GM18498 (cell line): ENCODE measurements around the gene GOLGA6L10.
"Not testable (repeated sequence)": the region's sequence is repeated elsewhere in the genome, so short reads cannot be mapped to it uniquely, and the experiment has no call there.

Experiments used
- ATAC-seq: cut with Tn5 transposase; IDR thresholded peaks from one replicate; pipeline ENCODE4 v1.9.1; 2021; ENCODE audit warnings: mild to moderate bottlenecking, moderate library complexity; ENCODE audit not compliant: unreplicated experiment

Gene GOLGA6L10

GRCh38 chr15:82344421-82344820 lies 4.9 kb downstream of the GOLGA6L10 start:
- not testable (repeated sequence) for ATAC-seq

DNA sequence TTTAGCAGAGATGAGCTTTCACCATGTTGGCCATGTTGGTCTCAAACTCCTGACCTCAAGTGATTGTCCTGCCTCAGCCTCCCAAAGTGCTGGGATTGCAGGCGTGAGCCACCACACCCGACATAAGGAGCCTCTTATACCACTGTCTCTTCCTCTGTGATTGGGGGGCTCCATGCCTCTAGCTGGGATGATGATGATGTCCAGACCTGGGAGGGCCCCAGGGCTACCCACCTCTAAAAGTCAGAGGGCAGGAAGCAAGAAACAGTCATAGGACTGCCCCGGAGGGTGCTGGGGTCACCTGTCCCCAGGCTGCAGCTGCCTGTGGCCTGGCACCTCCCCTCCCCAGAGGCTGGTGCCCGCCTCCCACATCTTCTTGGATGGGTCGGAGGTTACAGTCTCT lies 5.4 kb downstream of the GOLGA6L10 start:
- ATAC-seq: not testable (repeated sequence)

DNA sequence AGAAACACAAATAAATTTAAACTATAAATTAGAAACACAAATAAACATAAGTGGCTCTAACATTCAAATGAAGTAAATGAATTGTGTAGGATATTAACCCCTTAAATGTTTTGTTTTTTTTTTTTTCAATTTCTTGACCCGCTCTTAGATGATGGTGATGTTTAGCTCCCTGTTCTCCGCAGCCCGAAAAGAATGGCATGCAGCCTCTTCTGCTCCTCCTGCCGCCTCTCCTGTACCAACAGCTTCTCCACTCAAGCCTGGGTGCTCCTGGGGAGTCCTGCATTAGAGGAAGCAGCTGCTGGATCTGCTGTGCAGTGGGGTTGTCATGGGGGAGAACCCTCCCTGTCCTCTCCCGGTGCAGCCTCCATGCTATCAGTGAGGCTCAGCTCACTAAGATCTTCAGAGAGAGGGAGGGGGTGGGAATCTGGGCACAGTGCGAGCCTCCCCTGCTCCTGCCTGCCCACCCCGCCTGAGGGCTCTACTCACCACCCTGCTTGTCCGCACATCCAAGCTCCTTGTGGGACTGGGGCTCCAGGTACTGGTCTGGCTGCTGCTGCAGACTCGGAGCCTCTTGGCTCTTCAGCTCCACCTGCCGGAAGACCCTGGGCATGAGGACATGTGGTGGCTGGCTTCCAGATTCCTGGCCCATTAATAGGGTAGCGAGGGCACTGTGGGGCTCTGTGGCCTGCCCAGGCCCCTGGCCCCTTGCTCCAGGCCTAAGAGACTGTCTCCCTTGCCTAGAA lies 6.5 kb downstream of the GOLGA6L10 start:
- not testable (repeated sequence) for ATAC-seq

DNA sequence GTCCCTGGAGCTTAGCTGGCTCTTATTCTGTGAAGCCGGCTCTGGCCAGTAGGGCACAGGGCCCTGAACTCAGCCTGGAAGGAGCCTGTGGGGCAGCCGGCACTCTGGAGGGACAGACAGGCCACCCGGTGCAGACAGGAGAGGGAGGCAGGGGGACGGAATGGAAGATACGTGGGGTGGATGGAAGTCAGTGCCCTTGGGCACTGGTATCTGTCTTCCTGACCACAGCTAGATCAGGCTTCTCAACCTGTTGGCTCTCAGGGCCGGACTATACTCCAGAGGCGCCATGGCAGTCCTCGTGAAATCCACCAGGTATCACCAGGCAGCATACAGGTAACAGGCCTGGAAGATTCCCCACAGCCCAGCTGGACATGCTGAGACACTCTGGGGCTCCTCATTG lies 10.7 kb downstream of the GOLGA6L10 start:
- ATAC-seq: not testable (repeated sequence)

GRCh38 chr15:82338053-82338452 lies 11.2 kb downstream of the GOLGA6L10 start:
- not testable (repeated sequence) for ATAC-seq

DNA sequence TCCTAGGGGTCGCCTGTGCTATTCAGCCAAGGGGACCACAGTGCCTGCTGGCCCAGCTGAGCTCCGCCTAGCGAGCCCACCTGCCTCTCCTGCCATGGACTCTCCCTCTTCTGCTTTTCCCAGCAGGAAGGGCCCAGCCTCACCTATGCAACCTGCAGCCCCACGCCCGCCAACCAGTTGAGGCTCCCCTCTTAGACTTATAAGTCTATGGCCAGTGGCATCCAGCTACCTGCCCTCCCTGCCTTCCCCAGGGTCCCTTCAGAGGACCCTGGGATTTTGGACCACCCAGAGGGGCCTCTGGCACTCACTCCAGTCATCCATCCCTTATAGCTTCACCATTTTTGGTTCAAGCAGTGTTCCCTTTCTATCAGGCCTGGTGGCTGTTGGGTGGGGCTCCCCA lies 12.2 kb downstream of the GOLGA6L10 start:
- not testable (repeated sequence) for ATAC-seq

GRCh38 chr15:82336180-82336647 lies 13.1 kb downstream of the GOLGA6L10 start:
- not testable (repeated sequence) for ATAC-seq

DNA sequence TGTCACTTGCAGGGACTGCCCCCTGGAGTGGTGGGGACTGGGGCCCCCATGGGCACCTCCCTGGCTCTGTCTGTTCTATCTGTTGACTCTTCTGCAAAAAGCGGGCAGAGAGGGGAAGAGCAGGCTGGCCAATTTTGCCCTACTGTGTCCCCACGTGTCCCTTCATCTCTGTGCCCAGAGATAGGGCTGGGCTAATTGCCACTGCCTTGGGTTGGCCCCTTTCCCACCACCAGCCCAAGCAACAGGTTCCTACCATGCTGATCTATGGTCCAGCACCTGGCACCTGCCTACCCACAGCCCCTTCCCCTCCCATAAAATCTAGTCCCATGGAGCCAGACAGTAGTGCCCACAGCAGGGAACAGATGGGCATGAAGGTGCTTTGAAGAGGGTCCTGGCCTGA lies 14.3 kb downstream of the GOLGA6L10 start:
- ATAC-seq: not testable (repeated sequence)

DNA sequence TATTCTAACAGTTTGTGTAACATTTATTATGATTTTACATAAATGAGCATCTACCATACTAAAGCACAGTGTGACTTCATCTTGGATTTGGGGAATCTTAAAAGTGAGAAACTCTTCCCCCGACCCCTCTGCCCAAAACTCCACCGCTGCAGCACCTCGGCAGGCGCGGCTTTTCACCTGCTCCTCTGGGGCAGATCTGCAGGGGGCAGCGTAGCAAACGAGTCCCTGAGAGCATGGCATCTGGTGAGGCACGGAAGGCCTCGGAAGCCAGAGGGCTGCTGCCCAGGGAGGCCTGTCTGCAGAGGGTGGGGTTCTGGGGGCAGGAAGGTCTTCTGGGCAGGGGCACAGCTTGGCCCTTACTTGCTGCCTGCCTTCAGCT lies 14.7 kb downstream of the GOLGA6L10 start:
- not testable (repeated sequence) for ATAC-seq

DNA sequence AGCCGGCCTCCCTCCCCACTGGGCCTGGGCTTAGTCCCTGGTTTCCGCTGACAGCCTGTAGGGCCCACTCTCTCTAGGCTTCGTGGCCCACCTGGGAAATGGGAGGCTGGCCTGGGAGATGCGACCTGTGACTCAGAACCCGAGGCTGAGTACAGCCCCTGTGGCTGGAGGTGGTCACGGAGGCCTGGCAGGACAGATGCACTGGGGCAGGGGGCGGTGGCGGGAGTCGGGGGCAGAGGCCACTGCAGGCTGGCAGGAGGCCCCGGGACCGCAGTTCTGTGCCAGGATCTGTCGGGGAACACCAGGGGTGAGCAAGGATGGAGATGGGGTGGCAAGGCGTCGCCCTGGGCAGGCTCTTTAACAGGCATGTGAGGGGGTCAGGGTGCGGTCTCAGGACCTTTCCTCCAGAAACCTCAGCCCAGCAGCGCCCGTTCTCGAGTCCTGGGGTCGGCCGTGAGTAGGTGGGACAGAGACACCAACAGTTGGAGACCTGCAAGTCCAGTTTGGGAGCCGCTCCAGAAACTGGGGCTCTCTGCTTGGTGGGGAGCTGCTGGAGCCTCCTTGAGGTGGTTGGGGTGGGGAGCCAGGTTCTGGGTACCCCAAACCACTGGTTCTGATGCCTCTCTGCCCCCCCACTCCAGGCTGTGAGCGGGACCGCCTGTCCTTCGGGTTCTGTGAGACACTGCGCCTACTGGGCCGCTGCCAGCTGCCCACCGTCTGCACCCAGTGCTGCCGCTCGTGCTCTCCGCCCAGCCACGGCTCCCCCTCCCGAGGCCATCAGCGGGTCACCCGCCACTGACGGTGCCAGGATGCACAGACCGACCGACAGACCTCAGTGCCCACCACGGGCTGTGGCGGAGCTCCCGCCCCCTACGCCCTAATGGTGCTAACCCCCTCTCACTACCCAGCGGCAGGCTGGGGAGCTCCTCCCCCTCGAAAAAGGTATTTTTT lies 15.4 kb downstream of the GOLGA6L10 start:
- not testable (repeated sequence) for ATAC-seq

DNA sequence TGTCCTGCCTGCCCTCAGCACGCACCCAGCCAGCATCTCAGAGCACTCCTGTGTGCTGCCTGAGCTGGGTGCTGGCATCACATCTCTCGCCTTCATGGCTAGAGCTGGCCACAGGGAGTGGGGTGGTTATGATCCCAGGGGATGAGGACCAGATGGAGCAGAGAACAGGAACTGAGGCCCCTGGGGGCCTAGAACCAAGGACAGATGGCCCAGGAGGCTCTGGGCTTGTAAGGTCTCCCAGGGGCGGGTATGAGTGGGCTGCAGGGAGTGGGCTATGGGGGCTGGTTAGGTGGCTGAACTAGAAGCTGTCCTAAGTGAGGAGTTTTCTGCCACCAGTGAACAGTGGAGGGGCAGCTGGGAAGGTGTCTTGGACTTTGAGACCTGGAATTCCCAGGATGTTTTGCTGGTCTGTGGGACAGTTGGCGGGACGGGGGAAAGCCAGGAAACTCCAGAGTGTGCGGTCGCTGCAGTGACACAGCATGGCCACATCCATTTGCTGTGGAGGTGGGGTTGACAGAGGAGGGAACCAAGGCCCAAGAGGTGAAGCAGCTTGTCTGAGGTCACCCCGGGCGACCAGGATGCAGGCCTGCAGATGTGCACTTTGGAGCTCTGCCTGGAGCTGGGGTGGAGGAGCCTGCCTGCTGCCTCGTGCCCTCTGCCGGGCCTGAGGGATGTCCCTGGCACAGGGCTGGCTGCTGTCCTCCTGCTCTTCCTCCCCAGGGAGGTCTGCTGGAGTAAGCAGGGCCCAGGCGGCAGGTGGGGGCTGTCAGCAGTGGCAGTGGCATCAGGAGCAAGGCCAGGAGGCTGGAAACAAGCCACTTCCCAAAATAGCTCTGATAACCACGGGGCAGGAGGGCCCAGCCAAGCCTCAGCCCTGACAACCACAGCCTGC lies 16.3 kb downstream of the GOLGA6L10 start:
- not testable (repeated sequence) for ATAC-seq

GRCh38 chr15:82331576-82332304 lies 17.5 kb downstream of the GOLGA6L10 start:
- peak; percentile 63 for ATAC-seq

- not testable (repeated sequence) for ATAC-seq
These were observed 18.4 kb downstream of the GOLGA6L10 start for GRCh38 chr15:82330921-82331320.

DNA sequence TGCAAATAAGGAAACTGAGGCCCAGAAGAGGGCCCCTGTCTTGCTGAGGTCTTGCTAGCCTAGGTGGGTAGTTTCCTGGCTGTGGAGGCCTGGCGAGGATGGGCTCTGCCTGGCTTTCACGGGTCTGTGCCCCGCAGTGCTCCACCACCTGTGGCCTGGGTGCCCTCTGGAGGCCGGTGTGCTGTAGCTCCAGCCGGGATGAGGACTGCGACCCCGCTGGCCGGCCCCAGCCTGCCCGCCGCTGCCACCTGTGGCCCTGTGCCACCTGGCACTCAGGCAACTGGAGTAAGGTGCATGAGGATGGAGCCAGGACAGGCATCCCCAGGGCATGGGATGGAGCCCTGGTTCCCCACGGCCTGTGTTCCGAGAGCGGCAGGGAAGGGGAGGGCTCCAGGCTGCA lies 20.2 kb downstream of the GOLGA6L10 start:
- not testable (repeated sequence) for ATAC-seq

DNA sequence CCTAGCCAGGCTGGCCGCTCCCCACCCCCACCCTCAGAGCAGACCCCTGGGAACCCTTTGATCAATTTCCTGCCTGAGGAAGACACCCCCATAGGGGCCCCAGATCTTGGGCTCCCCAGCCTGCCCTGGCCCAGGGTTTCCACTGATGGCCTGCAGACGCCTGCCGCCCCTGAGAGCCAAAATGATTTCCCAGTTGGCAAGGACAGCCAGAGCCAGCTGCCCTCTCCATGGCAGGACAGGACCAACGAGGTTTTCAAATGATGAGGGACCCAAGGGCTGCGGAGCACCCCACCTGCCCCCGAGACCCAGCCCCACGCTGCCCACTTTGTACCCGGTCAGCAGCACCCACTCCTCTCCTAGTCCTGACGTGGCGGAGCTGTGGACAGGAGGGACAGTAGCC lies 21.9 kb downstream of the GOLGA6L10 start:
- ATAC-seq: not testable (repeated sequence)

- ATAC-seq: not testable (repeated sequence)
These were observed 22.4 kb downstream of the GOLGA6L10 start for GRCh38 chr15:82326896-82327295.

DNA sequence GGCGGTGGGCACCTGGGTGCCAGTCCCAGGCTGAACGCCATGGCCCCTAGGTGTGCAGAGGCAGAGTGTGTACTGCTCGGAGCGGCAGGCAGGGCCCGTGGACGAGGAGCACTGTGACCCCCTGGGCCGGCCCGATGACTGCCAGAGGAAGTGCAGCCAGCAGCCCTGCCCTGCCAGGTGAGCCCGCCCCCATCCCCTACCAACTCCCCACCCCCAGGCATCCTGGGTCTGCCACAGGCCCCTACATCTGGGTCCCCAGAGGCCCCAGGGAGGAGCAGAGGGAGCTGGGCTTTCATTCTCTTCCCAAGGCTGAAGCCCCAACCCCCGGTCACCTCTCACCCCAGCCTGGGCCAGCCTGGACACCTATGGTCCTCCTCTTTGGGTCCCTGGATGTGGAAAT lies 23.6 kb downstream of the GOLGA6L10 start:
- ATAC-seq: not testable (repeated sequence)

DNA sequence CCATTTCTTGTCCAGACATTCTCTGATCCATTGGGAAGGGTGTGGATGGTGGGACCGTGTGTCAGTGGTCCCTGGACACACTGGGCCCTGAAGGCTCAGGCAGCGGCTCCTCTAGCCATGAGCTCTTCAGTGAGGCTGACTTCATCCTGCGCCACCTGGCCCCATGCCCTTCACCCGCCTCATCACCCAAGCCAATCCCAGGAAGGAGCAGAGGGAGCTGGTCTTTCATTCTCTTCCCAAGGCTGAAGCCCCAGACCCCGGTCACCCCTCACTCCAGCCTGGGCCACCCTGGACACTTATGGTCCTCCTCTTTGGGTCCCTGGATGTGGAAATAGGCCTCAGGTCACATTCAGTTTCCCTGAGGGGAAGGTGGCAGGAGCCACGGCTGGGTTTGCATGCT lies 24.4 kb downstream of the GOLGA6L10 start:
- ATAC-seq: not testable (repeated sequence)

DNA sequence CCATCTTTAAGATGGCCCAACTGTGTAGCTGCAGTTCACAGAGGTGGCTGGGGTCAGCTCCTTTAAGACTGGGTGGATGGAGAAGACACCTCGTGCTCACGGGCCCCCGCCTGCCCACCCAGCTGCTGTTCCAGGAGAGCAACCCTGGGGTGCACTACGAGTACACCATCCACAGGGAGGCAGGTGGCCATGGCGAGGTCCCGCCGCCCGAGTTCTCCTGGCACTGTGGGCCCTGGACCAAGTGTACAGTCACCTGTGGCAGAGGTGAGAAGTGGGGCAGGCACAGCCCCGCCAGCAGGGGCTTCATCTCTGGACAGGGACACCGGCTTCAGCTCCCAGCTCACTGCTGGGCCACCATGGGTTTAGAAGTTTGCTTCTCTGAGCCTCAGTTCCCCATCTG lies 26.8 kb downstream of the GOLGA6L10 start:
- not testable (repeated sequence) for ATAC-seq

DNA sequence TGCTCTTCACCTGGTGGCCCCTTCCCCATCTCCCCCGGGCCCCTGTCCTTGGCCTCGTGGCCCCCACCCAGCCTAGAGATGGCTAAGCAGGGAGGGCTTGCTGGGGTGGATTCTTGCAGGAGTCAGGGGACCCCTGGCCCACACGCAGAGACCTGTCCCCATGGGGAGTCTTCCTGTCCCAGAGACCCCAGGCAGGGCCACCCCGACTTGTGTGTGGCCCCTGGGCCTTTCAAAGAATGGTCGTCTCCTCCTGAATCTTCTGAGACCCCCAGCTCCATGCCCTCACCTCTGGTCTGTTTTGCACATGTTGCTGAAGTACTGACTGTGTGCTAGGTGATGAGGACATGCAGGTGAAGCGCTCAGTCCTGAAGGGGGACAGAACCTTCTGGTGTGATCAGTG lies 28.4 kb downstream of the GOLGA6L10 start:
- not testable (repeated sequence) for ATAC-seq
